ENCODE measurements around the gene DMD. TPM values are rescaled to one million over a fixed set of nuclear protein-coding genes. Genes with fewer than 3 reads are reported as not detected.

The DMD gene
- total RNA-seq, 2 donors from 2014 or later, result 0.32 to 1.8 TPM

- Mint-ChIP-seq H3K27ac (no peak overlapping the region), H3K4me1 (no peaks in the 10 kb centered on the region), H3K27me3 (no peaks in the 10 kb centered on the region), H3K36me3 (ENCODE audit: low read depth) (no peaks in the 10 kb centered on the region), H3K4me3 (no peak overlapping the region)
- ATAC-seq (no peak), DNase-seq (no peak)
- H3K9me3 ChIP-seq (ENCODE audit: control insufficient read depth, low read length, poor library complexity, severe bottlenecking), result no peaks in the 10 kb centered on the region
Observed at GRCh38 chrX:32966821-32967355, 244.5 kb downstream of the DMD start.

- no peaks in the 10 kb centered on the region for H3K9me3 ChIP-seq (ENCODE audit: control insufficient read depth, low read length, poor library complexity, severe bottlenecking)
- Mint-ChIP-seq H3K36me3 (ENCODE audit: low read depth) (no peaks in the 10 kb centered on the region), H3K27ac (no peak overlapping the region), H3K4me3 (no peak overlapping the region), H3K27me3 (no peaks in the 10 kb centered on the region), H3K4me1 (no peaks in the 10 kb centered on the region)
- no peak for DNase-seq
- no peak for ATAC-seq
Observed at GRCh38 chrX:32954125-32954524, 257.2 kb downstream of the DMD start.

GRCh38 chrX:32948130-32948529, 263.2 kb downstream of the DMD start:
- no peaks in the 10 kb centered on the region for H3K9me3 ChIP-seq (ENCODE audit: control insufficient read depth, low read length, poor library complexity, severe bottlenecking)
- Mint-ChIP-seq H3K27ac (no peak overlapping the region), H3K4me3 (no peak overlapping the region), H3K27me3 (no peaks in the 10 kb centered on the region), H3K36me3 (ENCODE audit: low read depth) (no peaks in the 10 kb centered on the region), H3K4me1 (no peaks in the 10 kb centered on the region)
- ATAC-seq, result no peak
- DNase-seq, result no peak

GRCh38 chrX:32937043-32937442, 274.3 kb downstream of the DMD start:
- H3K27ac Mint-ChIP-seq, result no peak overlapping the region
- no peaks in the 10 kb centered on the region for H3K4me1 Mint-ChIP-seq
- DNase-seq (no peak), ATAC-seq (no peak)
- no peaks in the 10 kb centered on the region for H3K27me3 Mint-ChIP-seq
- no peaks in the 10 kb centered on the region for H3K9me3 ChIP-seq (ENCODE audit: control insufficient read depth, low read length, poor library complexity, severe bottlenecking)
- no peak overlapping the region for H3K4me3 Mint-ChIP-seq
- no peaks in the 10 kb centered on the region for H3K36me3 Mint-ChIP-seq (ENCODE audit: low read depth)

- Mint-ChIP-seq H3K27me3 (no peaks in the 10 kb centered on the region), H3K4me1 (no peaks in the 10 kb centered on the region), H3K36me3 (ENCODE audit: low read depth) (no peaks in the 10 kb centered on the region), H3K4me3 (no peak overlapping the region), H3K27ac (no peak overlapping the region)
- no peaks in the 10 kb centered on the region for H3K9me3 ChIP-seq (ENCODE audit: control insufficient read depth, low read length, poor library complexity, severe bottlenecking)
- no peak for DNase-seq
- no peak for ATAC-seq
Observed at GRCh38 chrX:32933548-32933947, 277.8 kb downstream of the DMD start.

GRCh38 chrX:32929040-32929439, 282.3 kb downstream of the DMD start:
- Mint-ChIP-seq H3K4me3 (no peak overlapping the region), H3K27ac (no peak overlapping the region), H3K27me3 (no peaks in the 10 kb centered on the region), H3K36me3 (ENCODE audit: low read depth) (no peaks in the 10 kb centered on the region), H3K4me1 (no peaks in the 10 kb centered on the region)
- ATAC-seq (no peak), DNase-seq (no peak)
- no peaks in the 10 kb centered on the region for H3K9me3 ChIP-seq (ENCODE audit: control insufficient read depth, low read length, poor library complexity, severe bottlenecking)

GRCh38 chrX:32896088-32896487, 315.3 kb downstream of the DMD start:
- H3K4me1 Mint-ChIP-seq, result no peaks in the 10 kb centered on the region
- ATAC-seq (no peak), DNase-seq (no peak)
- H3K9me3 ChIP-seq (ENCODE audit: control insufficient read depth, low read length, poor library complexity, severe bottlenecking), result no peaks in the 10 kb centered on the region
- H3K27me3 Mint-ChIP-seq, result no peaks in the 10 kb centered on the region
- no peaks in the 10 kb centered on the region for H3K36me3 Mint-ChIP-seq (ENCODE audit: low read depth)
- no peak overlapping the region for H3K27ac Mint-ChIP-seq
- H3K4me3 Mint-ChIP-seq, result no peak overlapping the region

GRCh38 chrX:32894679-32895078, 316.7 kb downstream of the DMD start:
- Mint-ChIP-seq H3K27ac (no peak overlapping the region), H3K4me3 (no peak overlapping the region), H3K4me1 (no peaks in the 10 kb centered on the region), H3K36me3 (ENCODE audit: low read depth) (no peaks in the 10 kb centered on the region), H3K27me3 (no peaks in the 10 kb centered on the region)
- no peak for ATAC-seq
- no peaks in the 10 kb centered on the region for H3K9me3 ChIP-seq (ENCODE audit: control insufficient read depth, low read length, poor library complexity, severe bottlenecking)
- no peak for DNase-seq

GRCh38 chrX:32893751-32894150, 317.6 kb downstream of the DMD start:
- ATAC-seq (no peak), DNase-seq (no peak)
- H3K27ac Mint-ChIP-seq, result no peak overlapping the region
- H3K36me3 Mint-ChIP-seq (ENCODE audit: low read depth), result no peaks in the 10 kb centered on the region
- H3K27me3 Mint-ChIP-seq, result no peaks in the 10 kb centered on the region
- no peak overlapping the region for H3K4me3 Mint-ChIP-seq
- no peaks in the 10 kb centered on the region for H3K9me3 ChIP-seq (ENCODE audit: control insufficient read depth, low read length, poor library complexity, severe bottlenecking)
- no peaks in the 10 kb centered on the region for H3K4me1 Mint-ChIP-seq

GRCh38 chrX:32877592-32877991, 333.8 kb downstream of the DMD start:
- Mint-ChIP-seq H3K4me1 (no peaks in the 10 kb centered on the region), H3K4me3 (no peak overlapping the region)
- no peak for ATAC-seq

GRCh38 chrX:32874839-32875238, 336.5 kb downstream of the DMD start:
- no peak overlapping the region for H3K27ac Mint-ChIP-seq
- H3K4me3 Mint-ChIP-seq, result no peak overlapping the region
- H3K4me1 Mint-ChIP-seq, result no peaks in the 10 kb centered on the region
- H3K9me3 ChIP-seq (ENCODE audit: control insufficient read depth, low read length, poor library complexity, severe bottlenecking), result no peaks in the 10 kb centered on the region
- no peaks in the 10 kb centered on the region for H3K36me3 Mint-ChIP-seq (ENCODE audit: low read depth)
- H3K27me3 Mint-ChIP-seq, result no peaks in the 10 kb centered on the region
- DNase-seq, result no peak
- no peak for ATAC-seq

More at GRCh38 chrX:32877592-32877991, 333.8 kb downstream of the DMD start:
- no peaks in the 10 kb centered on the region for H3K9me3 ChIP-seq (ENCODE audit: control insufficient read depth, low read length, poor library complexity, severe bottlenecking)
- H3K27ac Mint-ChIP-seq, result no peak overlapping the region
- DNase-seq, result no peak
- H3K36me3 Mint-ChIP-seq (ENCODE audit: low read depth), result no peaks in the 10 kb centered on the region
- no peaks in the 10 kb centered on the region for H3K27me3 Mint-ChIP-seq

GRCh38 chrX:32873786-32874185, 337.6 kb downstream of the DMD start:
- no peak overlapping the region for H3K27ac Mint-ChIP-seq
- no peaks in the 10 kb centered on the region for H3K36me3 Mint-ChIP-seq (ENCODE audit: low read depth)
- H3K4me1 Mint-ChIP-seq, result no peaks in the 10 kb centered on the region
- no peaks in the 10 kb centered on the region for H3K27me3 Mint-ChIP-seq
- H3K4me3 Mint-ChIP-seq, result no peak overlapping the region
- ATAC-seq (no peak), DNase-seq (no peak)
- H3K9me3 ChIP-seq (ENCODE audit: control insufficient read depth, low read length, poor library complexity, severe bottlenecking), result no peaks in the 10 kb centered on the region

GRCh38 chrX:32871636-32872035, 339.7 kb downstream of the DMD start:
- H3K36me3 Mint-ChIP-seq (ENCODE audit: low read depth), result no peaks in the 10 kb centered on the region
- ATAC-seq (no peak), DNase-seq (no peak)
- no peak overlapping the region for H3K27ac Mint-ChIP-seq
- H3K9me3 ChIP-seq (ENCODE audit: control insufficient read depth, low read length, poor library complexity, severe bottlenecking), result no peaks in the 10 kb centered on the region
- no peaks in the 10 kb centered on the region for H3K27me3 Mint-ChIP-seq
- H3K4me3 Mint-ChIP-seq, result no peak overlapping the region
- H3K4me1 Mint-ChIP-seq, result no peaks in the 10 kb centered on the region

- no peak for DNase-seq
- H3K9me3 ChIP-seq (ENCODE audit: control insufficient read depth, low read length, poor library complexity, severe bottlenecking), result no peaks in the 10 kb centered on the region
- no peaks in the 10 kb centered on the region for H3K4me1 Mint-ChIP-seq
- no peaks in the 10 kb centered on the region for H3K27me3 Mint-ChIP-seq
- no peak overlapping the region for H3K27ac Mint-ChIP-seq
- no peak for ATAC-seq
- no peak overlapping the region for H3K4me3 Mint-ChIP-seq
- H3K36me3 Mint-ChIP-seq (ENCODE audit: low read depth), result no peaks in the 10 kb centered on the region
Observed at GRCh38 chrX:32868524-32868895, 342.8 kb downstream of the DMD start.

Data from T-helper 17 cell (primary cell).